HFF-Myc (cell line): Measurements from ENCODE around the gene SMAD6.

Source experiments
- DNase-seq: peaks from one replicate; pipeline ENCODE4 v3.0.0-alpha.2; 2011; ENCODE audit warnings: low read depth; ENCODE audit errors: extremely low read depth
- H3K4me3 ChIP-seq: replicated peaks from 2 replicates; pipeline ENCODE4 v1.5.1; 2011; ENCODE audit warnings: low read depth, mild to moderate bottlenecking, control low read depth, low read length
- CTCF ChIP-seq: IDR thresholded peaks from 2 replicates; pipeline ENCODE4 v1.5.1; 2012; ENCODE audit warnings: mild to moderate bottlenecking, low read depth, low read length, control low read depth; ENCODE audit errors: missing control alignments

SMAD6 gene

GRCh38 chr15:66738595-66738994, 36.6 kb downstream of the SMAD6 start:
- TF ChIP-seq CTCF = no peak
- no peak overlapping the region for H3K4me3 ChIP-seq
- DNase-seq = no peak

GRCh38 chr15:66739287-66739686, 37.3 kb downstream of the SMAD6 start:
- DNase-seq = no peak
- no peak overlapping the region for H3K4me3 ChIP-seq
- no peak for TF ChIP-seq CTCF

- H3K4me3 ChIP-seq = no peak overlapping the region
- TF ChIP-seq CTCF = no peak
- DNase-seq = no peak
These were observed 38.8 kb downstream of the SMAD6 start for GRCh38 chr15:66740802-66741201.

DNA sequence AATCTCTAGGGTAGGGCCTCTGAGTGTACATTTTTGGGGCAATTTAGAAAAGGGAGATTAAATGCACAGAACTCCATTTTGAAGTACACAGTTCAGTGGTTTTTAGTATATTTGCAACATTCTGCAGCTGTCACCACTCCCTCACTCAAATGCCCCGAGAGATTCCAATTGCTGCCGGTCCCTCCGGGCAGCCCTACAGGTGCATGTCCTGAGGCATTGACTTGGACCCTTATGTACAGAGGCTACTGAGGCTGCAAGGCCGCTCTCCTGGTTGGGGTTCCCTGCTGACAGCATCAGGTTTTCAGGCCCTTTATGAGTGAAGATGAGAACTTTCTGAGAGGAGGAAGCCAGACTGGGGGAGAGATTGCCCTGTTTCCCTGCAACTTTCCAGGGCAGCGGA, 39.6 kb downstream of the SMAD6 start:
- DNase-seq = no peak
- TF ChIP-seq CTCF = no peak
- no peak overlapping the region for H3K4me3 ChIP-seq

GRCh38 chr15:66742286-66742685, 40.2 kb downstream of the SMAD6 start:
- H3K4me3 ChIP-seq = no peak overlapping the region
- DNase-seq = no peak
- no peak for TF ChIP-seq CTCF

- no peak for DNase-seq
- H3K4me3 ChIP-seq = no peak overlapping the region
- no peak for TF ChIP-seq CTCF
These were observed 41.2 kb downstream of the SMAD6 start for GRCh38 chr15:66743204-66743603.
